PC-9 (cell line): ENCODE data around the gene CACNA2D4. TPM values are rescaled to one million over a fixed set of nuclear protein-coding genes. Genes with fewer than 3 reads are reported as not detected.

Experiments used
- BruUV-seq: library from RNA; stranded (reverse); fragments of 400-500 nt; replicated peaks from 2 replicates; lab custom pipeline; 2021; lab: Mats Ljungman, UMichigan
- CTCF ChIA-PET: fragments of 300-600 bp; sonication (Branson Sonifier 250); formaldehyde crosslinking; loops from one replicate; lab custom pipeline; 2022; ENCODE audit warnings: antibody characterized with exemption; lab: Charles Lee
- POLR2A ChIA-PET: fragments of 300-600 bp; sonication (Branson Sonifier 250); formaldehyde crosslinking; loops from one replicate; lab custom pipeline; 2022; ENCODE audit warnings: antibody characterized with exemption; ENCODE audit not compliant: unreplicated experiment; lab: Charles Lee
- DNase-seq, 2 experiments: peaks; one replicate each; pipeline versions ENCODE4 v3.0.0 to v3.0.0-alpha.2; 2015 to 2022; ENCODE audit warnings: mixed read lengths in 1 of 2
- H2AFZ ChIP-seq: fragments of 200-600 bp; sonication (generic); 2 replicates; pipeline ENCODE4 v1.8.1; 2017; ENCODE audit warnings: antibody characterized with exemption
- H3F3A ChIP-seq: fragments of 200-600 bp; sonication (generic); 2 replicates; pipeline ENCODE4 v1.8.1; 2017; ENCODE audit warnings: antibody characterized with exemption, mild to moderate bottlenecking, low read depth; ENCODE audit not compliant: insufficient read depth
- H3K27ac ChIP-seq: fragments of 200-600 bp; sonication (generic); 2 replicates; pipeline ENCODE4 v1.6.1; 2016; ENCODE audit warnings: mixed run types
- H3K27me3 ChIP-seq: fragments of 200-600 bp; sonication (generic); 2 replicates; pipeline ENCODE4 v1.6.1; 2016; ENCODE audit warnings: low read depth, mixed run types; ENCODE audit not compliant: insufficient read depth
- H3K36me3 ChIP-seq: fragments of 200-600 bp; sonication (generic); 2 replicates; pipeline ENCODE4 v1.6.1; 2016; ENCODE audit warnings: low read depth, mixed run types
- H3K4me1 ChIP-seq: fragments of 200-600 bp; sonication (generic); replicated peaks from 2 replicates; pipeline ENCODE4 v1.6.1; 2016; ENCODE audit warnings: mixed run types; ENCODE audit not compliant: insufficient read depth
- H3K4me2 ChIP-seq: fragments of 200-600 bp; sonication (generic); 2 replicates; pipeline ENCODE4 v1.6.1; 2017; ENCODE audit warnings: mixed run types
- H3K4me3 ChIP-seq: fragments of 200-600 bp; sonication (generic); 2 replicates; pipeline ENCODE4 v1.6.1; 2016; ENCODE audit warnings: mixed run types
- H3K79me2 ChIP-seq: fragments of 200-600 bp; sonication (generic); 2 replicates; pipeline ENCODE4 v1.6.1; 2017; ENCODE audit warnings: low read depth, mixed run types
- H3K9me2 ChIP-seq: fragments of 200-600 bp; sonication (generic); 2 replicates; pipeline ENCODE4 v1.8.1; 2017; ENCODE audit warnings: mild to moderate bottlenecking; ENCODE audit not compliant: insufficient read depth
- H3K9me3 ChIP-seq: fragments of 200-600 bp; sonication (generic); 2 replicates; pipeline ENCODE4 v1.8.1; 2016; ENCODE audit warnings: low read depth; ENCODE audit not compliant: insufficient read depth
- H4K20me1 ChIP-seq: fragments of 200-600 bp; sonication (generic); 2 replicates; pipeline ENCODE4 v1.8.1; 2017; ENCODE audit not compliant: insufficient read depth
- EZH2 ChIP-seq: fragments of 200-600 bp; sonication (generic); IDR thresholded peaks from 2 replicates; pipeline ENCODE4 v1.8.0; 2017; ENCODE audit warnings: antibody characterized with exemption, low read depth
- intact Hi-C: fragments of 100-400 bp; cut with micrococcal nuclease; formaldehyde crosslinking; loops from one replicate; pipeline ENCODE4 v1.10.0; 2022; ENCODE audit not compliant: unreplicated experiment
- total RNA-seq: library from RNA; stranded (reverse); gene quantifications from 2 replicates; pipeline ENCODE4 v1.2.3, GENCODE V29; 2021
- TF ChIP-seq, protein P1 (sequence below): fragments of 200-600 bp; sonication (generic); conservative IDR thresholded peaks from 2 replicates; pipeline ENCODE4 v1.6.1; 2017; ENCODE audit warnings: mixed run types, antibody characterized with exemption, mild to moderate bottlenecking, moderate library complexity

The CACNA2D4 gene
- total RNA-seq, 1 experiment from 2014 or later = not detected

- Histone ChIP-seq H3K4me1 (no peaks in the 10 kb centered on the region), H3K27ac (no peak overlapping the region), H3K27me3 (peaks cover 28% of the 10 kb centered on the region), H3F3A (no peaks in the 10 kb centered on the region), H4K20me1 (no peaks in the 10 kb centered on the region), H3K4me3 (no peak overlapping the region), H3K9me2 (no peaks in the 10 kb centered on the region), H3K36me3 (no peaks in the 10 kb centered on the region), H3K79me2 (no peaks in the 10 kb centered on the region), H2AFZ (no peak overlapping the region), H3K9me3 (no peaks in the 10 kb centered on the region), H3K4me2 (no peak overlapping the region)
- no peak for TF ChIP-seq EZH2
- TF ChIP-seq, protein P1, sequence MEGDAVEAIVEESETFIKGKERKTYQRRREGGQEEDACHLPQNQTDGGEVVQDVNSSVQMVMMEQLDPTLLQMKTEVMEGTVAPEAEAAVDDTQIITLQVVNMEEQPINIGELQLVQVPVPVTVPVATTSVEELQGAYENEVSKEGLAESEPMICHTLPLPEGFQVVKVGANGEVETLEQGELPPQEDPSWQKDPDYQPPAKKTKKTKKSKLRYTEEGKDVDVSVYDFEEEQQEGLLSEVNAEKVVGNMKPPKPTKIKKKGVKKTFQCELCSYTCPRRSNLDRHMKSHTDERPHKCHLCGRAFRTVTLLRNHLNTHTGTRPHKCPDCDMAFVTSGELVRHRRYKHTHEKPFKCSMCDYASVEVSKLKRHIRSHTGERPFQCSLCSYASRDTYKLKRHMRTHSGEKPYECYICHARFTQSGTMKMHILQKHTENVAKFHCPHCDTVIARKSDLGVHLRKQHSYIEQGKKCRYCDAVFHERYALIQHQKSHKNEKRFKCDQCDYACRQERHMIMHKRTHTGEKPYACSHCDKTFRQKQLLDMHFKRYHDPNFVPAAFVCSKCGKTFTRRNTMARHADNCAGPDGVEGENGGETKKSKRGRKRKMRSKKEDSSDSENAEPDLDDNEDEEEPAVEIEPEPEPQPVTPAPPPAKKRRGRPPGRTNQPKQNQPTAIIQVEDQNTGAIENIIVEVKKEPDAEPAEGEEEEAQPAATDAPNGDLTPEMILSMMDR = no peak
- no TSS peak for BruUV-seq
- CTCF ChIA-PET = no interaction called here
- intact Hi-C loops = no loop called here
- DNase-seq = no peak
- POLR2A ChIA-PET = no interaction called here
These were observed 16.4 kb upstream of the CACNA2D4 start for GRCh38 chr12:1934831-1935230.

- Histone ChIP-seq H4K20me1 (no peaks in the 10 kb centered on the region), H3K4me2 (no peak overlapping the region), H2AFZ (no peak overlapping the region), H3K36me3 (no peaks in the 10 kb centered on the region), H3K27me3 (peaks cover 34% of the 10 kb centered on the region), H3K79me2 (no peaks in the 10 kb centered on the region), H3K9me2 (no peaks in the 10 kb centered on the region), H3K27ac (no peak overlapping the region), H3F3A (no peaks in the 10 kb centered on the region), H3K4me3 (no peak overlapping the region), H3K9me3 (no peaks in the 10 kb centered on the region), H3K4me1 (no peaks in the 10 kb centered on the region)
- POLR2A ChIA-PET = no interaction called here
- intact Hi-C loops = no loop called here
- CTCF ChIA-PET = no interaction called here
- no TSS peak for BruUV-seq
- no peak for TF ChIP-seq EZH2
- TF ChIP-seq, protein P1 = no peak
- DNase-seq = no peak
These were observed 15.6 kb upstream of the CACNA2D4 start for GRCh38 chr12:1934068-1934467.

GRCh38 chr12:1933342-1934051 lies 15.0 kb upstream of the CACNA2D4 start:
- Histone ChIP-seq H3F3A (no peaks in the 10 kb centered on the region), H4K20me1 (no peaks in the 10 kb centered on the region), H3K9me2 (no peaks in the 10 kb centered on the region), H2AFZ (no peak overlapping the region), H3K9me3 (no peaks in the 10 kb centered on the region), H3K4me1 (no peaks in the 10 kb centered on the region), H3K4me3 (no peak overlapping the region), H3K27me3 (peaks cover 39% of the 10 kb centered on the region), H3K79me2 (no peaks in the 10 kb centered on the region), H3K4me2 (no peak overlapping the region), H3K27ac (no peak overlapping the region), H3K36me3 (no peaks in the 10 kb centered on the region)
- CTCF ChIA-PET = no interaction called here
- POLR2A ChIA-PET = no interaction called here
- TF ChIP-seq EZH2 = no peak
- TF ChIP-seq, protein P1 = no peak
- BruUV-seq = no TSS peak
- no peak for DNase-seq
- intact Hi-C loops = no loop called here
